Panc1 (cell line): Measurements from ENCODE around the gene PDS5A. TPM values are rescaled to one million over a fixed set of nuclear protein-coding genes. Genes with fewer than 3 reads are reported as not detected.

Source experiments
- ATAC-seq: fragments of 200-7000 bp; cut with Tn5 transposase; 2 replicates; pipeline ENCODE4 v1.9.1; 2020; ENCODE audit warnings: mild to moderate bottlenecking, moderate library complexity
- BruUV-seq: library from RNA; stranded (reverse); fragments of 400-500 nt; replicated peaks from 2 replicates; lab custom pipeline; 2021; lab: Mats Ljungman, UMichigan
- CTCF ChIA-PET: fragments of 300-600 bp; sonication (Branson Sonifier 250); formaldehyde crosslinking; loops from one replicate; lab custom pipeline; 2022; ENCODE audit warnings: antibody characterized with exemption; lab: Charles Lee
- POLR2A ChIA-PET: fragments of 300-600 bp; sonication (Branson Sonifier 250); formaldehyde crosslinking; loops from one replicate; lab custom pipeline; 2022; ENCODE audit warnings: antibody characterized with exemption; lab: Charles Lee
- DNase-seq: peaks from one replicate; pipeline ENCODE4 v3.0.0-alpha.2; 2010; ENCODE audit warnings: low read depth, low spot score
- H3K27ac ChIP-seq: 2 replicates; pipeline ENCODE4 v1.5.1; 2011; ENCODE audit warnings: mild to moderate bottlenecking, low read length, inconsistent platforms
- H3K27me3 ChIP-seq: fragments of 200-500 bp; sonication (Bioruptor generic); 2 replicates; pipeline ENCODE4 v1.6.0; 2014; ENCODE audit warnings: low read length, inconsistent platforms; ENCODE audit not compliant: control insufficient read depth, insufficient read depth
- H3K36me3 ChIP-seq: fragments of 200-500 bp; sonication (Bioruptor generic); 2 replicates; pipeline ENCODE4 v1.5.1; 2014; ENCODE audit warnings: inconsistent platforms, mild to moderate bottlenecking, low read length, moderate library complexity; ENCODE audit not compliant: control insufficient read depth, insufficient read depth
- H3K4me1 ChIP-seq: 2 replicates; pipeline ENCODE4 v1.5.1; 2011; ENCODE audit warnings: inconsistent platforms, mild to moderate bottlenecking, low read length, moderate library complexity; ENCODE audit not compliant: control insufficient read depth, insufficient read depth
- H3K4me3 ChIP-seq, 2 experiments: 2 replicates each; pipeline ENCODE4 v1.5.1; 2011 to 2012; ENCODE audit warnings: low read depth in 2 of 2, low read length in 2 of 2, mild to moderate bottlenecking in 2 of 2, inconsistent platforms in 1 of 2, moderate library complexity in 1 of 2
- H3K9me3 ChIP-seq: fragments of 200-500 bp; sonication (Bioruptor generic); 2 replicates; pipeline ENCODE4 v1.5.1; 2014; ENCODE audit warnings: low read depth, mild to moderate bottlenecking, inconsistent platforms, low read length, moderate library complexity; ENCODE audit not compliant: control insufficient read depth, insufficient read depth
- POLR2AphosphoS5 ChIP-seq: IDR thresholded peaks from 2 replicates; pipeline ENCODE4 v1.6.1; 2012; ENCODE audit warnings: mild to moderate bottlenecking, low read depth, low read length, moderate library complexity
- SIN3A ChIP-seq: IDR thresholded peaks from 2 replicates; pipeline ENCODE4 v1.6.1; 2012; ENCODE audit warnings: low read depth, mild to moderate bottlenecking, low read length, moderate library complexity, borderline replicate concordance; ENCODE audit not compliant: insufficient read depth
- TCF7L2 ChIP-seq: IDR thresholded peaks from 2 replicates; pipeline ENCODE4 v1.6.1; 2011; ENCODE audit warnings: mild to moderate bottlenecking, low read depth, low read length, inconsistent platforms
- in situ Hi-C: cut with HindIII; loops from 2 replicates; pipeline ENCODE4 v1.10.0; 2016; ENCODE audit warnings: low sequenced_read_pairs, low pct_unique_long_range_greater_than_20kb
- intact Hi-C: fragments of 100-400 bp; cut with micrococcal nuclease; formaldehyde crosslinking; loops from one replicate; pipeline ENCODE4 v1.10.0; 2022; ENCODE audit not compliant: unreplicated experiment
- total RNA-seq: library from RNA; stranded (reverse); gene quantifications from one replicate; pipeline ENCODE4 v1.2.1, GENCODE V29; 2021; ENCODE audit not compliant: unreplicated experiment
- TF ChIP-seq, protein P1 (sequence below): fragments of 450-650 bp; IDR thresholded peaks from 2 replicates; pipeline ENCODE4 v1.5.1; 2017; ENCODE audit warnings: mild to moderate bottlenecking
- TF ChIP-seq, protein P2 (sequence below), 2 experiments: IDR thresholded peaks; 2 replicates each; pipeline ENCODE4 v1.6.1; 2011 to 2012; ENCODE audit warnings: low read depth in 2 of 2, control low read depth in 1 of 2, low read length in 1 of 2, mild to moderate bottlenecking in 1 of 2, moderate library complexity in 1 of 2; ENCODE audit not compliant: insufficient read depth in 1 of 2

The PDS5A gene
- total RNA-seq, 1 experiment from 2014 or later: 69.2 TPM

DNA sequence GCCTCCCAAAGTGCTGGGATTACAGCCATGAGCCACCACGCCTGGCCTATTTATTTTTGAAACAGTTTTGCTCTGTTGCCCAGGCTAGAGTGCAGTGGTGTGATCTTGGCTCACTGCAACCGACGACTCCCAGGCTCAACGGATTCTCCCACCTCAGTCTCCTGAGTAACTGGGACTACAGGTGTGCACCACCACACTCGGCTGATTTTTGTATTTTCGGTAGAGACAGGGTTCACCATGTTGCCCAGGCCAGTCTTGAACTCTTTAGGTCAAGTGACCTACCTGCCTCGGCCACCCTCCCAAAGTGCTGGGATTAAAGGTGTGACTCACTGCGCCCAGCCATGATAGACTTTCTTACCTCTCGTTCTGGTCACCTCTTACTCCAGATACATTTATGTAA is 155.8 kb downstream of the PDS5A start:
- peaks cover 6% of the 10 kb centered on the region for H3K36me3 ChIP-seq
- ATAC-seq: no peak
- DNase-seq: no peak
- H3K27ac ChIP-seq: no peak overlapping the region
- no peaks in the 10 kb centered on the region for H3K9me3 ChIP-seq
- H3K27me3 ChIP-seq: no peaks in the 10 kb centered on the region
- intact Hi-C loops: no loop called here
- no peak overlapping the region for H3K4me3 ChIP-seq
- H3K4me1 ChIP-seq: peaks cover 19% of the 10 kb centered on the region
- ChIA-PET CTCF (no interaction called here), POLR2A (no interaction called here)
- BruUV-seq: no TSS peak
- TF ChIP-seq SIN3A (no peak), TCF7L2 (no peak), POLR2AphosphoS5 (no peak)
- TF ChIP-seq, protein P1, sequence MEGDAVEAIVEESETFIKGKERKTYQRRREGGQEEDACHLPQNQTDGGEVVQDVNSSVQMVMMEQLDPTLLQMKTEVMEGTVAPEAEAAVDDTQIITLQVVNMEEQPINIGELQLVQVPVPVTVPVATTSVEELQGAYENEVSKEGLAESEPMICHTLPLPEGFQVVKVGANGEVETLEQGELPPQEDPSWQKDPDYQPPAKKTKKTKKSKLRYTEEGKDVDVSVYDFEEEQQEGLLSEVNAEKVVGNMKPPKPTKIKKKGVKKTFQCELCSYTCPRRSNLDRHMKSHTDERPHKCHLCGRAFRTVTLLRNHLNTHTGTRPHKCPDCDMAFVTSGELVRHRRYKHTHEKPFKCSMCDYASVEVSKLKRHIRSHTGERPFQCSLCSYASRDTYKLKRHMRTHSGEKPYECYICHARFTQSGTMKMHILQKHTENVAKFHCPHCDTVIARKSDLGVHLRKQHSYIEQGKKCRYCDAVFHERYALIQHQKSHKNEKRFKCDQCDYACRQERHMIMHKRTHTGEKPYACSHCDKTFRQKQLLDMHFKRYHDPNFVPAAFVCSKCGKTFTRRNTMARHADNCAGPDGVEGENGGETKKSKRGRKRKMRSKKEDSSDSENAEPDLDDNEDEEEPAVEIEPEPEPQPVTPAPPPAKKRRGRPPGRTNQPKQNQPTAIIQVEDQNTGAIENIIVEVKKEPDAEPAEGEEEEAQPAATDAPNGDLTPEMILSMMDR: no peak
- TF ChIP-seq, protein P2, sequence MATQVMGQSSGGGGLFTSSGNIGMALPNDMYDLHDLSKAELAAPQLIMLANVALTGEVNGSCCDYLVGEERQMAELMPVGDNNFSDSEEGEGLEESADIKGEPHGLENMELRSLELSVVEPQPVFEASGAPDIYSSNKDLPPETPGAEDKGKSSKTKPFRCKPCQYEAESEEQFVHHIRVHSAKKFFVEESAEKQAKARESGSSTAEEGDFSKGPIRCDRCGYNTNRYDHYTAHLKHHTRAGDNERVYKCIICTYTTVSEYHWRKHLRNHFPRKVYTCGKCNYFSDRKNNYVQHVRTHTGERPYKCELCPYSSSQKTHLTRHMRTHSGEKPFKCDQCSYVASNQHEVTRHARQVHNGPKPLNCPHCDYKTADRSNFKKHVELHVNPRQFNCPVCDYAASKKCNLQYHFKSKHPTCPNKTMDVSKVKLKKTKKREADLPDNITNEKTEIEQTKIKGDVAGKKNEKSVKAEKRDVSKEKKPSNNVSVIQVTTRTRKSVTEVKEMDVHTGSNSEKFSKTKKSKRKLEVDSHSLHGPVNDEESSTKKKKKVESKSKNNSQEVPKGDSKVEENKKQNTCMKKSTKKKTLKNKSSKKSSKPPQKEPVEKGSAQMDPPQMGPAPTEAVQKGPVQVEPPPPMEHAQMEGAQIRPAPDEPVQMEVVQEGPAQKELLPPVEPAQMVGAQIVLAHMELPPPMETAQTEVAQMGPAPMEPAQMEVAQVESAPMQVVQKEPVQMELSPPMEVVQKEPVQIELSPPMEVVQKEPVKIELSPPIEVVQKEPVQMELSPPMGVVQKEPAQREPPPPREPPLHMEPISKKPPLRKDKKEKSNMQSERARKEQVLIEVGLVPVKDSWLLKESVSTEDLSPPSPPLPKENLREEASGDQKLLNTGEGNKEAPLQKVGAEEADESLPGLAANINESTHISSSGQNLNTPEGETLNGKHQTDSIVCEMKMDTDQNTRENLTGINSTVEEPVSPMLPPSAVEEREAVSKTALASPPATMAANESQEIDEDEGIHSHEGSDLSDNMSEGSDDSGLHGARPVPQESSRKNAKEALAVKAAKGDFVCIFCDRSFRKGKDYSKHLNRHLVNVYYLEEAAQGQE (IDR thresholded peaks at IDR 0.05; ENCODE audit: insufficient read depth in 1 of 2, low read depth in 2 of 2, low read length in 1 of 2): no peak
- in situ Hi-C loops: no loop called here

DNA sequence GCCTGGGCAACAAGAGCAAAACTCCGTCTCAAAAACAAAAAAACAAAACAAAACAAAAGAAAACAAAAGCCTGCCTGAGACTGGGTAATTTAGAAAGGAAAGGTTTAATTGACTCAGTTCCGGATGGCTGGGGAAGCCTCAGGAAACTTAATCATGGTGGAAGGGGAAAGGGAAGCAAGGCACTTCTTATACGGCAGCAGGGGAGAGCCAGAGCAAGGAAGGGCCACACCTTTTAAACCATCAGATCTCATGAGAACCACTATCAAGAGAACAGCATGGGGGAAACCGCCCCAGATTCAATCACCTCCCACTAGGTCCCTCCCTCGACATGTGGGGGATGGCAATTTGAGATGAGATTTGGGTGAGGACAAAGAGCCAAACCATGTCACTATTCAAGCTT is 157.5 kb downstream of the PDS5A start:
- no peak for DNase-seq
- TF ChIP-seq, protein P2 (IDR thresholded peaks at IDR 0.05; ENCODE audit: insufficient read depth in 1 of 2, low read depth in 2 of 2, low read length in 1 of 2): no peak
- TF ChIP-seq TCF7L2: no peak
- TF ChIP-seq SIN3A: no peak
- no peak for TF ChIP-seq POLR2AphosphoS5
- TF ChIP-seq, protein P1: no peak
- Histone ChIP-seq H3K9me3 (no peaks in the 10 kb centered on the region), H3K36me3 (peaks cover 6% of the 10 kb centered on the region), H3K27me3 (no peaks in the 10 kb centered on the region), H3K27ac (no peak overlapping the region), H3K4me1 (peaks cover 25% of the 10 kb centered on the region), H3K4me3 (no peak overlapping the region)
- CTCF ChIA-PET: no interaction called here
- no TSS peak for BruUV-seq
- ATAC-seq: no peak
- in situ Hi-C loops: no loop called here
- POLR2A ChIA-PET: no interaction called here
- intact Hi-C loops: no loop called here
